ENCODE results near the gene NCOR1.

DNA sequence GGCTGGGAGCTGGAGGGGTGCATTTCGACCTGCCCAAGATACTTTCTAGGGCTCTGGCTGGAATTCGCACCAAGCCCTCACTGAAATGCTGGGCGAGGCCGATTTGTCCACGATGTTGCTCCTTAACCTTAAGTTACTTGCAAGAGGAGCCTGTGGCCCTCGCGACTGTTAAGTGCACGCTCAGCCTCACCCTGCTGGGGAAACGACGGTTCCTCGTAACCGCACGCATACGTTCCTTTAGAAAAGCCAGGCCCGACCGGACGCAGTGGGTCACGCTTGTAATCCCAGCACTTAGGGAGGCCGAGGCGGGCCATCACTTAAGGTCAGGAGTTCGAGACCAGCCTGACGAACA is 607 bp upstream of the NCOR1 start:
- TF ChIP-seq, protein P1, sequence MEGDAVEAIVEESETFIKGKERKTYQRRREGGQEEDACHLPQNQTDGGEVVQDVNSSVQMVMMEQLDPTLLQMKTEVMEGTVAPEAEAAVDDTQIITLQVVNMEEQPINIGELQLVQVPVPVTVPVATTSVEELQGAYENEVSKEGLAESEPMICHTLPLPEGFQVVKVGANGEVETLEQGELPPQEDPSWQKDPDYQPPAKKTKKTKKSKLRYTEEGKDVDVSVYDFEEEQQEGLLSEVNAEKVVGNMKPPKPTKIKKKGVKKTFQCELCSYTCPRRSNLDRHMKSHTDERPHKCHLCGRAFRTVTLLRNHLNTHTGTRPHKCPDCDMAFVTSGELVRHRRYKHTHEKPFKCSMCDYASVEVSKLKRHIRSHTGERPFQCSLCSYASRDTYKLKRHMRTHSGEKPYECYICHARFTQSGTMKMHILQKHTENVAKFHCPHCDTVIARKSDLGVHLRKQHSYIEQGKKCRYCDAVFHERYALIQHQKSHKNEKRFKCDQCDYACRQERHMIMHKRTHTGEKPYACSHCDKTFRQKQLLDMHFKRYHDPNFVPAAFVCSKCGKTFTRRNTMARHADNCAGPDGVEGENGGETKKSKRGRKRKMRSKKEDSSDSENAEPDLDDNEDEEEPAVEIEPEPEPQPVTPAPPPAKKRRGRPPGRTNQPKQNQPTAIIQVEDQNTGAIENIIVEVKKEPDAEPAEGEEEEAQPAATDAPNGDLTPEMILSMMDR (IDR thresholded peaks at IDR 0.05; ENCODE audit: low read depth, low read length, poor library complexity, severe bottlenecking) = no peak
- TF ChIP-seq EZH2phosphoT487 (IDR thresholded peaks at IDR 0.05; ENCODE audit: borderline replicate concordance, low read length) = no peak
